GM12878 (cell line): Measurements from ENCODE around the gene SYNM. TPM values are rescaled to one million over a fixed set of nuclear protein-coding genes. Genes with fewer than 3 reads are reported as not detected.
"Not testable (repeated sequence)": the region's sequence is repeated elsewhere in the genome, so short reads cannot be mapped to it uniquely, and the experiment has no call there.

Source experiments
- ATAC-seq: fragments of 200-7000 bp; cut with Tn5 transposase; 3 replicates; pipeline ENCODE4 v1.9.1; 2020; ENCODE audit warnings: mild to moderate bottlenecking, moderate library complexity
- BruUV-seq: library from RNA; stranded (reverse); fragments of 400-500 nt; replicated peaks from 2 replicates; lab custom pipeline; 2021; lab: Mats Ljungman, UMichigan
- CTCF ChIA-PET: fragments of 300-600 bp; sonication (Branson Sonifier 250); formaldehyde crosslinking; extraction: SDS; loops from one replicate; lab custom pipeline; 2021; ENCODE audit warnings: inconsistent platforms; lab: Yijun Ruan, JAX
- POLR2A ChIA-PET: fragments of 350-600 bp; formaldehyde crosslinking; extraction: SDS; loops from one replicate; lab custom pipeline; 2021; ENCODE audit warnings: inconsistent platforms; lab: Charles Lee
- RAD21 ChIA-PET: fragments of 300-600 bp; sonication (Branson Sonifier 250); formaldehyde crosslinking; loops from one replicate; lab custom pipeline; 2023; ENCODE audit warnings: antibody characterized with exemption; ENCODE audit not compliant: unreplicated experiment; lab: Charles Lee
- SMC1A ChIA-PET: fragments of 300-600 bp; sonication (Branson Sonifier 250); formaldehyde crosslinking; loops from one replicate; lab custom pipeline; 2023; ENCODE audit not compliant: unreplicated experiment, uncharacterized antibody; lab: Charles Lee
- DNase-seq: peaks from one replicate; pipeline ENCODE4 v3.0.0-alpha.2; 2011; ENCODE audit warnings: low read depth, low spot score
- FAIRE-seq: peaks from 3 replicates; lab custom pipeline; 2011; peaks lifted over from hg19 to GRCh38; lab: Jason Lieb, UNC
- H2AFZ ChIP-seq: 2 replicates; pipeline ENCODE4 v1.6.0; 2011; ENCODE audit warnings: low read depth, low read length, control low read depth; ENCODE audit not compliant: control insufficient read depth
- H3K27ac ChIP-seq: 2 replicates; pipeline ENCODE4 v1.5.1; 2011; ENCODE audit warnings: control low read depth; ENCODE audit not compliant: control insufficient read depth, insufficient read depth
- H3K27me3 ChIP-seq, 2 experiments: replicated peaks in 1 of 2; 2 replicates each; pipeline versions ENCODE4 v1.6.0 to v1.6.1; 2011; ENCODE audit warnings: low read length in 1 of 2; ENCODE audit not compliant: control insufficient read depth in 2 of 2, insufficient read depth in 2 of 2
- H3K36me3 ChIP-seq, 2 experiments: 2 replicates each; pipeline ENCODE4 v1.5.1; 2011; ENCODE audit warnings: low read length in 1 of 2; ENCODE audit not compliant: control insufficient read depth in 2 of 2, insufficient read depth in 2 of 2
- H3K4me1 ChIP-seq: 2 replicates; pipeline ENCODE4 v1.6.1; 2011; ENCODE audit warnings: mild to moderate bottlenecking, low read length, moderate library complexity, mixed read lengths; ENCODE audit not compliant: control insufficient read depth, insufficient read depth
- H3K4me2 ChIP-seq: 2 replicates; pipeline ENCODE4 v1.6.0; 2011; ENCODE audit warnings: control low read depth; ENCODE audit not compliant: control insufficient read depth, insufficient read depth
- H3K4me3 ChIP-seq: fragments of 200-600 bp; sonication (generic); 2 replicates; pipeline ENCODE4 v1.5.1; 2016
- H3K79me2 ChIP-seq: 2 replicates; pipeline ENCODE4 v1.6.0; 2011; ENCODE audit warnings: low read length; ENCODE audit not compliant: control insufficient read depth, insufficient read depth
- H3K9ac ChIP-seq: 2 replicates; pipeline ENCODE4 v1.8.0; 2011; ENCODE audit warnings: low read length, control low read depth, mixed read lengths; ENCODE audit not compliant: control insufficient read depth, insufficient read depth
- H3K9me3 ChIP-seq: replicated peaks from 3 replicates; pipeline ENCODE4 v1.5.1; 2011; ENCODE audit warnings: mild to moderate bottlenecking, low read length; ENCODE audit not compliant: control insufficient read depth, insufficient read depth
- H4K20me1 ChIP-seq: 2 replicates; pipeline ENCODE4 v1.6.0; 2011; ENCODE audit not compliant: control insufficient read depth, insufficient read depth
- BRCA1 ChIP-seq: IDR thresholded peaks from 2 replicates; pipeline ENCODE4 v1.6.1; 2011; ENCODE audit warnings: low read depth, low read length, improper control_type of control experiment
- E2F8 ChIP-seq: fragments of 450-650 bp; IDR thresholded peaks from 2 replicates; pipeline ENCODE4 v1.6.1; 2018; ENCODE audit warnings: mild to moderate bottlenecking, low read depth, moderate library complexity; ENCODE audit not compliant: partially characterized antibody
- ETV6 ChIP-seq, 2 experiments: fragments of 450-650 bp in 1 of 2; IDR thresholded peaks in 1 of 2; conservative IDR thresholded peaks in 1 of 2; 2 replicates each; pipeline ENCODE4 v1.6.1; 2014; ENCODE audit warnings: antibody characterized with exemption in 1 of 2, borderline replicate concordance in 1 of 2, low read depth in 1 of 2, mild to moderate bottlenecking in 1 of 2, moderate library complexity in 1 of 2
- KLF5 ChIP-seq: fragments of 450-650 bp; IDR thresholded peaks from 2 replicates; pipeline ENCODE4 v1.6.1; 2014; ENCODE audit warnings: mild to moderate bottlenecking; ENCODE audit not compliant: partially characterized antibody
- NBN ChIP-seq: fragments of 450-650 bp; IDR thresholded peaks from 2 replicates; pipeline ENCODE4 v1.6.1; 2016
- NRF1 ChIP-seq: conservative IDR thresholded peaks from 2 replicates; pipeline ENCODE4 v1.6.1; 2011; ENCODE audit warnings: mild to moderate bottlenecking, low read depth, low read length, improper control_type of control experiment
- SIN3A ChIP-seq: IDR thresholded peaks from 2 replicates; pipeline ENCODE4 v1.6.1; 2012; ENCODE audit warnings: low read depth, low read length, improper control_type of control experiment
- SMAD1 ChIP-seq: fragments of 450-650 bp; IDR thresholded peaks from 2 replicates; pipeline ENCODE4 v1.6.1; 2018; ENCODE audit warnings: mild to moderate bottlenecking, low read depth; ENCODE audit not compliant: partially characterized antibody
- SMARCA5 ChIP-seq: fragments of 450-650 bp; IDR thresholded peaks from 2 replicates; pipeline ENCODE4 v1.6.1; 2017; ENCODE audit warnings: mild to moderate bottlenecking
- SMC3 ChIP-seq: IDR thresholded peaks from 2 replicates; pipeline ENCODE4 v1.6.1; 2011; ENCODE audit warnings: low read length, improper control_type of control experiment, borderline replicate concordance
- TCF12 ChIP-seq: IDR thresholded peaks from 2 replicates; pipeline ENCODE4 v1.6.1; 2011; ENCODE audit warnings: low read depth, mild to moderate bottlenecking, low read length
- USF1 ChIP-seq: IDR thresholded peaks from 2 replicates; pipeline ENCODE4 v1.6.1; 2011; ENCODE audit warnings: borderline replicate concordance, low read depth, mild to moderate bottlenecking, moderate library complexity, mixed read lengths, low read length; ENCODE audit not compliant: insufficient read depth; ENCODE audit errors: extremely low read length
- ZNF207 ChIP-seq: fragments of 450-650 bp; IDR thresholded peaks from 2 replicates; pipeline ENCODE4 v1.6.1; 2014; ENCODE audit warnings: antibody characterized with exemption, mild to moderate bottlenecking, borderline replicate concordance
- WGBS: methylation state at CpG from one replicate; pipeline ENCODE4 v1.1.6; 2016; ENCODE audit warnings: low lambda C conversion rate; ENCODE audit not compliant: insufficient replicate concordance, insufficient coverage; ENCODE audit errors: missing lambda C conversion rate; 5-methylcytosine and 5-hydroxymethylcytosine counted together
- in situ Hi-C: fragments of 300-500 bp; cut with MboI; formaldehyde crosslinking; loops from 9 replicates; pipeline ENCODE4 v1.14.3; 2018; ENCODE audit warnings: mixed read lengths
- intact Hi-C: fragments of 100-400 bp; cut with micrococcal nuclease; formaldehyde crosslinking; loops from one replicate; pipeline ENCODE4 v1.14.2; 2022; ENCODE audit not compliant: unreplicated experiment
- polyA plus RNA-seq, 11 experiments: library from polyadenylated mRNA; depleted of rRNA in 4 of 11; unstranded in 6 of 11; stranded (reverse) in 5 of 11; fragments of >200 nt; fragmentation: Nextera tagmentation in 4 of 11; fragmentation: Illumina TruSeq in 1 of 11; extraction: Ambion mirVana in 4 of 11; extraction: Trizol in 1 of 11; gene quantifications; 1 replicate in 1 of 11; 2 replicates in 10 of 11; pipeline versions ENCODE4 v1.2.1 to v1.2.3, GENCODE V29; 2011 to 2016; ENCODE audit warnings: inconsistent platforms in 2 of 11, missing spikeins in 2 of 11, low read depth in 1 of 11
- total RNA-seq, 4 experiments: library from RNA; depleted of rRNA in 3 of 4; stranded (reverse); fragments of >200 nt in 3 of 4; fragmentation: Illumina TruSeq in 1 of 4; extraction: Trizol in 1 of 4; gene quantifications; 2 replicates each; pipeline versions ENCODE4 v1.2.1 to v1.2.3, GENCODE V29; 2013 to 2021

SYNM gene
- total and polyA plus RNA-seq, 10 of the 15 experiments (the other 5 are each of a cell fraction or from before 2014, with no cell fraction given) = 0.05 to 1.1 (median 0.89) TPM; not detected in 1

- ChIA-PET CTCF (interaction anchor here (1.3 to 5.2 kb wide), 7 partner anchors 8 to 281 kb away, joined by 4 to 52 read pairs (median 6); no protein-coding TSS in a partner anchor), SMC1A (interaction anchor here (1.0 to 7.6 kb wide), 3 partner anchors 13 to 180 kb away, joined by 3 to 86 read pairs (median 4); no protein-coding TSS in a partner anchor), RAD21 (interaction anchor here (1.5 to 4.7 kb wide), 3 partner anchors 15 to 282 kb away, joined by 7 to 45 read pairs (median 40); no protein-coding TSS in a partner anchor)
- 90% methylated on average over 18 of the region's 18 CpGs for whole genome bisulfite sequencing
- H4K20me1 ChIP-seq, FAIRE-seq, H3K27ac ChIP-seq, H3K4me2 ChIP-seq, H3K4me3 ChIP-seq, ATAC-seq, H3K27me3 ChIP-seq, H3K9ac ChIP-seq, H2AFZ ChIP-seq, POLR2A ChIA-PET, H3K79me2 ChIP-seq, in situ Hi-C loops, DNase-seq, BruUV-seq, intact Hi-C loops, H3K36me3 ChIP-seq, H3K9me3 ChIP-seq: not testable (repeated sequence)
- H3K4me1 ChIP-seq = peaks cover 16% of the 10 kb centered on the region
These were observed 44.7 kb upstream of the SYNM start for GRCh38 chr15:99060186-99060585.

GRCh38 chr15:99062226-99062625, 42.7 kb upstream of the SYNM start:
- ATAC-seq (no peak), DNase-seq (no peak), FAIRE-seq (no peak)
- intact Hi-C loops (no loop called here), in situ Hi-C loops (no loop called here)
- no peak overlapping the region for H3K4me2 ChIP-seq
- no peak overlapping the region for H3K4me3 ChIP-seq
- SMC1A ChIA-PET = interaction anchor here (0.8 to 7.6 kb wide), 7 partner anchors 11 to 543 kb away, joined by 3 to 86 read pairs (median 4); no protein-coding TSS in a partner anchor
- H3K27ac ChIP-seq = no peak overlapping the region
- no peaks in the 10 kb centered on the region for H3K27me3 ChIP-seq
- POLR2A ChIA-PET = interaction anchor here (0.6 to 1.0 kb wide), 2 partner anchors 11 to 53 kb away, joined by 3 to 5 read pairs; no protein-coding TSS in a partner anchor
- RAD21 ChIA-PET = interaction anchor here (0.6 to 1.6 kb wide), 3 partner anchors 11 to 180 kb away, joined by 3 to 7 read pairs (median 6); no protein-coding TSS in a partner anchor
- H3K79me2 ChIP-seq = no peaks in the 10 kb centered on the region
- no peaks in the 10 kb centered on the region for H3K36me3 ChIP-seq
- H4K20me1 ChIP-seq = no peaks in the 10 kb centered on the region
- H3K9me3 ChIP-seq = no peaks in the 10 kb centered on the region
- CTCF ChIA-PET = interaction anchor here (0.8 to 2.6 kb wide), 11 partner anchors 9 to 543 kb away, joined by 3 to 18 read pairs (median 5); no protein-coding TSS in a partner anchor
- H2AFZ ChIP-seq = no peak overlapping the region
- BruUV-seq = no TSS peak
- WGBS = 59% methylated on average over 5 of the region's 5 CpGs
- peaks cover 16% of the 10 kb centered on the region for H3K4me1 ChIP-seq
- no peak overlapping the region for H3K9ac ChIP-seq
- TF ChIP-seq ZNF207 = no peak
- no peak for TF ChIP-seq KLF5
- no peak for TF ChIP-seq ETV6 (conservative IDR thresholded peaks at IDR 0.05 in 1 of 2, IDR thresholded peaks at IDR 0.05 in 1 of 2; ENCODE audit: borderline replicate concordance in 1 of 2, low read depth in 1 of 2)
- no peak for TF ChIP-seq NRF1
- no peak for TF ChIP-seq NBN
- TF ChIP-seq SIN3A = no peak
- no peak for TF ChIP-seq SMAD1
- no peak for TF ChIP-seq BRCA1
- no peak for TF ChIP-seq USF1
- no peak for TF ChIP-seq TCF12
- no peak for TF ChIP-seq E2F8
- no peak for TF ChIP-seq SMC3
- no peak for TF ChIP-seq SMARCA5
